T-cell (primary cell): ENCODE measurements around the gene GBA2. TPM values are rescaled to one million over a fixed set of nuclear protein-coding genes. Genes with fewer than 3 reads are reported as not detected.
A peak's percentile ranks its signal among the peaks of the same experiment; 100 is the strongest.

Experiments used
- ATAC-seq, 4 experiments: fragments of 200-7000 bp in 3 of 4; fragments of 150-1000 bp in 1 of 4; cut with Tn5 transposase; replicated peaks in 1 of 4; 1 replicate in 3 of 4; 2 replicates in 1 of 4; pipeline ENCODE4 v1.10.0; 2021; ENCODE audit warnings: moderate library complexity in 3 of 4, mild to moderate bottlenecking in 2 of 4, moderate number of reproducible peaks in 1 of 4
- CTCF ChIA-PET, 2 donors: fragments of 300-600 bp; sonication (Branson Sonifier 250); formaldehyde crosslinking; loops; one replicate each; lab custom pipeline; 2022; ENCODE audit warnings: antibody characterized with exemption in 2 of 2; lab: Charles Lee
- POLR2A ChIA-PET, 2 donors: fragments of 300-600 bp; sonication (Branson Sonifier 250); formaldehyde crosslinking; loops; one replicate each; lab custom pipeline; 2022; ENCODE audit warnings: antibody characterized with exemption in 2 of 2; lab: Charles Lee
- DNase-seq, 35 experiments: peaks; one replicate each; pipeline versions ENCODE4 v3.0.0 to v3.0.0-alpha.2; 2013 to 2023
- H3K27ac ChIP-seq: one replicate; pipeline ENCODE4 v1.5.1; 2013; ENCODE audit warnings: low read length
- H3K27me3 ChIP-seq, 2 experiments: replicated peaks in 1 of 2; 1 replicate in 1 of 2; 2 replicates in 1 of 2; pipeline versions ENCODE4 v1.6.1 to v1.7.0; 2013; ENCODE audit warnings: low read length in 1 of 2, mixed read lengths in 1 of 2; ENCODE audit not compliant: control insufficient read depth in 2 of 2, insufficient read depth in 2 of 2; ENCODE audit errors: extremely low read depth in 1 of 2
- H3K36me3 ChIP-seq, 2 donors: 1 replicate in 1 of 2; 2 replicates in 1 of 2; pipeline versions ENCODE4 v1.6.1 to v1.7.0; 2013; ENCODE audit warnings: low read length in 1 of 2; ENCODE audit not compliant: control insufficient read depth in 2 of 2, insufficient read depth in 1 of 2; ENCODE audit errors: extremely low read depth in 1 of 2
- H3K4me1 ChIP-seq, 2 experiments: 1 replicate in 1 of 2; 2 replicates in 1 of 2; pipeline versions ENCODE4 v1.6.1 to v1.7.0; 2013; ENCODE audit warnings: low read length in 2 of 2, mixed read lengths in 1 of 2; ENCODE audit not compliant: insufficient read depth in 2 of 2, control insufficient read depth in 1 of 2; ENCODE audit errors: extremely low read depth in 1 of 2
- H3K4me3 ChIP-seq, 2 donors: 1 replicate in 1 of 2; 2 replicates in 1 of 2; pipeline versions ENCODE4 v1.5.1 to v1.7.0; 2013; ENCODE audit warnings: mild to moderate bottlenecking in 2 of 2, low read length in 1 of 2, moderate library complexity in 1 of 2; ENCODE audit not compliant: control insufficient read depth in 1 of 2; ENCODE audit errors: extremely low read depth in 1 of 2
- H3K9me3 ChIP-seq: 2 replicates; pipeline ENCODE4 v1.7.0; 2013
- H3K27ac Mint-ChIP-seq, 2 donors: one replicate each; pipeline ENCODE4 v1.8.0; 2020 to 2021; ENCODE audit warnings: mild to moderate bottlenecking in 2 of 2, mixed read lengths in 2 of 2
- H3K27me3 Mint-ChIP-seq, 2 donors: one replicate each; pipeline ENCODE4 v1.8.0; 2021 to 2022; ENCODE audit warnings: mixed read lengths in 2 of 2
- H3K36me3 Mint-ChIP-seq: one replicate; pipeline ENCODE4 v1.8.0; 2021; ENCODE audit warnings: mixed read lengths
- H3K4me1 Mint-ChIP-seq, 3 donors: one replicate each; pipeline ENCODE4 v1.8.0; 2020 to 2022; ENCODE audit warnings: mixed read lengths in 3 of 3, mild to moderate bottlenecking in 1 of 3
- H3K4me3 Mint-ChIP-seq, 3 donors: one replicate each; pipeline ENCODE4 v1.8.0; 2020 to 2022; ENCODE audit warnings: mild to moderate bottlenecking in 3 of 3, mixed read lengths in 3 of 3, moderate library complexity in 3 of 3
- H3K9me3 Mint-ChIP-seq, 3 donors: one replicate each; pipeline ENCODE4 v1.8.0; 2020 to 2022; ENCODE audit warnings: mixed read lengths in 3 of 3
- WGBS: methylation state at CpG from one replicate; pipeline ENCODE4 v1.1.5; 2013; ENCODE audit warnings: missing lambda C conversion rate; ENCODE audit not compliant: insufficient coverage; 5-methylcytosine and 5-hydroxymethylcytosine counted together
- total RNA-seq, 35 experiments: library from RNA in 6 of 35; stranded (reverse) in 6 of 35; fragments of 120-200 nt in 1 of 35; gene quantifications; one replicate each; pipeline versions ENCODE4 v1.2.1 to v1.2.4 and lab custom pipeline; 2013 to 2026

The GBA2 gene
- total RNA-seq, 5 donors from 2014 or later (not counting 1 experiment from before 2014, with no cell fraction given) = 35.4 to 63.3 (median 60.1) TPM

- ATAC-seq (peak; percentile 65 to 73 (median 66)), DNase-seq (peak in 17 of 35 experiments; percentile 4 to 45 (median 16))
- Mint-ChIP-seq H3K27me3 (no peaks in the 10 kb centered on the region), H3K27ac (peak overlapping the region; percentile 80 to 84), H3K4me1 (peaks cover 23 to 28% (median 27%) of the 10 kb centered on the region in 3 donors), H3K4me3 (peak overlapping the region; percentile 82 to 87 (median 83)), H3K36me3 (no peaks in the 10 kb centered on the region), H3K9me3 (no peaks in the 10 kb centered on the region)
- CTCF ChIA-PET = interaction anchor here in 1 of 2 donors (0.6 to 1.3 kb wide), 3 partner anchors 33 to 51 kb away, joined by 3 read pairs; partner anchors contain the start of genes CCDC107 and RMRP
- H3K27me3 ChIP-seq = no peaks in the 10 kb centered on the region
- peaks cover 2 to 26% of the 10 kb centered on the region in 2 experiments for H3K4me1 ChIP-seq
- H3K27ac ChIP-seq = peak overlapping the region; percentile 48
- H3K4me3 ChIP-seq = peak overlapping the region; percentile 61 to 74
- H3K9me3 ChIP-seq = no peaks in the 10 kb centered on the region
- WGBS = under 1% methylated on average over 38 of the region's 61 CpGs
- peaks cover 0 to 2% of the 10 kb centered on the region in 2 donors for H3K36me3 ChIP-seq
- POLR2A ChIA-PET = interaction anchor here in 1 of 2 donors (0.6 to 0.7 kb wide), 2 partner anchors 43 to 86 kb away, joined by 3 to 4 read pairs; no protein-coding TSS in a partner anchor
Measured at GRCh38 chr9:35690614-35691333, 58.3 kb downstream of the GBA2 start.

- WGBS = 6% methylated on average over 17 of the region's 21 CpGs
- H3K27me3 ChIP-seq = no peaks in the 10 kb centered on the region
- no peak overlapping the region for H3K27ac Mint-ChIP-seq
- no peak overlapping the region for H3K27ac ChIP-seq
- H3K4me3 ChIP-seq = peak overlapping the region; percentile 49 to 74
- ChIA-PET CTCF (interaction anchor here in 1 of 2 donors (0.6 to 1.3 kb wide), 4 partner anchors 12 to 51 kb away, joined by 3 read pairs; partner anchors contain the start of genes CCDC107 and RMRP), POLR2A (no interaction called here)
- H3K9me3 Mint-ChIP-seq = no peaks in the 10 kb centered on the region
- H3K4me3 Mint-ChIP-seq = peak overlapping the region; percentile 78 to 87 (median 82)
- no peaks in the 10 kb centered on the region for H3K36me3 ChIP-seq
- H3K4me1 Mint-ChIP-seq = peaks cover 23 to 28% (median 27%) of the 10 kb centered on the region in 3 donors
- peaks cover 2 to 26% of the 10 kb centered on the region in 2 experiments for H3K4me1 ChIP-seq
- H3K9me3 ChIP-seq = no peaks in the 10 kb centered on the region
- H3K27me3 Mint-ChIP-seq = no peaks in the 10 kb centered on the region
- ATAC-seq = peak in 1 of 4 experiments; percentile 18
- H3K36me3 Mint-ChIP-seq = no peaks in the 10 kb centered on the region
- peak in 2 of 35 experiments; percentile 7 to 22 for DNase-seq
Measured at GRCh38 chr9:35690294-35690613, 58.8 kb downstream of the GBA2 start.

GRCh38 chr9:35689542-35690293 is 59.3 kb downstream of the GBA2 start, which contains the start of gene TPM2:
TPM2 (minus strand) TSS chr9:35689925; CDS start chr9:35689817, 108 bp downstream.
- H3K36me3 ChIP-seq = no peaks in the 10 kb centered on the region
- no peaks in the 10 kb centered on the region for H3K27me3 ChIP-seq
- peak within 1 kb of the TSS; percentile 48 for H3K27ac ChIP-seq
- H3K4me3 ChIP-seq = peak within 1 kb of the TSS; percentile 61 to 74
- CTCF ChIA-PET = interaction anchor here in 1 of 2 donors (0.6 to 1.3 kb wide), 4 partner anchors 12 to 52 kb away, joined by 3 read pairs; partner anchors contain the start of genes CCDC107 and RMRP
- peaks cover 23 to 28% (median 27%) of the 10 kb centered on the region in 3 donors for H3K4me1 Mint-ChIP-seq
- no peaks in the 10 kb centered on the region for H3K27me3 Mint-ChIP-seq
- no peak for DNase-seq
- H3K9me3 ChIP-seq = no peaks in the 10 kb centered on the region
- no peak for ATAC-seq
- H3K4me1 ChIP-seq = peaks cover 2 to 26% of the 10 kb centered on the region in 2 experiments
- POLR2A ChIA-PET = no interaction called here
- H3K27ac Mint-ChIP-seq = peak within 1 kb of the TSS; percentile 80 to 85
- H3K36me3 Mint-ChIP-seq = no peaks in the 10 kb centered on the region
- peak within 1 kb of the TSS; percentile 82 to 87 (median 83) for H3K4me3 Mint-ChIP-seq
- no peaks in the 10 kb centered on the region for H3K9me3 Mint-ChIP-seq
- WGBS = 69% methylated on average over 32 of the region's 61 CpGs

- Mint-ChIP-seq H3K36me3 (no peaks in the 10 kb centered on the region), H3K27me3 (no peaks in the 10 kb centered on the region), H3K9me3 (no peaks in the 10 kb centered on the region), H3K27ac (peak overlapping the region; percentile 79 to 85), H3K4me3 (peak overlapping the region; percentile 61 to 77 (median 69)), H3K4me1 (peaks cover 23 to 28% (median 27%) of the 10 kb centered on the region in 3 donors)
- ChIA-PET CTCF (interaction anchor here (0.6 to 1.4 kb wide), 2 partner anchors 8 to 41 kb away, joined by 3 to 4 read pairs; no protein-coding TSS in a partner anchor), POLR2A (no interaction called here)
- DNase-seq (peak in 1 of 35 experiments; percentile 11), ATAC-seq (peak in 3 of 4 experiments; percentile 17 to 58 (median 42))
- Histone ChIP-seq H3K4me3 (no peak overlapping the region), H3K4me1 (peaks cover 2 to 26% of the 10 kb centered on the region in 2 experiments), H3K36me3 (no peaks in the 10 kb centered on the region), H3K27ac (no peak overlapping the region), H3K9me3 (no peaks in the 10 kb centered on the region), H3K27me3 (no peaks in the 10 kb centered on the region)
- 96% methylated on average over 10 of the region's 12 CpGs for WGBS
Measured at GRCh38 chr9:35688558-35689541, 60.2 kb downstream of the GBA2 start.

GRCh38 chr9:35687972-35688557 is 61.0 kb downstream of the GBA2 start:
- POLR2A ChIA-PET = no interaction called here
- CTCF ChIA-PET = interaction anchor here (0.6 to 1.4 kb wide), 2 partner anchors 9 to 40 kb away, joined by 3 to 4 read pairs; no protein-coding TSS in a partner anchor
- no peaks in the 10 kb centered on the region for H3K27me3 ChIP-seq
- peaks cover 2 to 26% of the 10 kb centered on the region in 2 experiments for H3K4me1 ChIP-seq
- no peaks in the 10 kb centered on the region for H3K9me3 ChIP-seq
- no peak overlapping the region for H3K4me3 ChIP-seq
- H3K27ac ChIP-seq = no peak overlapping the region
- Mint-ChIP-seq H3K27ac (peak overlapping the region; percentile 39 to 85), H3K4me3 (no peak overlapping the region), H3K27me3 (no peaks in the 10 kb centered on the region), H3K4me1 (peaks cover 23 to 28% (median 27%) of the 10 kb centered on the region in 3 donors), H3K36me3 (no peaks in the 10 kb centered on the region), H3K9me3 (no peaks in the 10 kb centered on the region)
- no CpG with 5 or more reads among the region's 2 CpGs for WGBS
- no peak for DNase-seq
- ATAC-seq = no peak
- H3K36me3 ChIP-seq = no peaks in the 10 kb centered on the region
